Mucosa of descending colon (tissue), 3 donors: Measurements from ENCODE around the gene BCKDK. TPM values are rescaled to one million over a fixed set of nuclear protein-coding genes. Genes with fewer than 3 reads are reported as not detected.

Experiments
- ATAC-seq: fragments of 200-7000 bp; cut with Tn5 transposase; one replicate; pipeline ENCODE4 v1.9.1; 2020; ENCODE audit warnings: mild to moderate bottlenecking, moderate library complexity
- DNase-seq, 3 donors: peaks; one replicate each; pipeline ENCODE4 v3.0.0-alpha.2; 2020
- H3K36me3 ChIP-seq: fragments of 200-600 bp; one replicate; pipeline ENCODE4 v1.8.0; 2021; ENCODE audit warnings: low read depth, mild to moderate bottlenecking
- H3K4me1 ChIP-seq: fragments of 200-600 bp; one replicate; pipeline ENCODE4 v1.8.0; 2021; ENCODE audit warnings: low read depth, mild to moderate bottlenecking
- H3K4me3 ChIP-seq: fragments of 200-600 bp; one replicate; pipeline ENCODE4 v1.8.0; 2021; ENCODE audit warnings: mild to moderate bottlenecking
- H3K9me3 ChIP-seq: fragments of 200-600 bp; one replicate; pipeline ENCODE4 v1.8.0; 2021; ENCODE audit warnings: mild to moderate bottlenecking
- CTCF ChIP-seq: fragments of 200-600 bp; IDR thresholded peaks from one replicate; pipeline ENCODE4 v1.8.0; 2022; ENCODE audit warnings: antibody characterized with exemption, mild to moderate bottlenecking
- intact Hi-C, 2 donors: fragments of 100-400 bp; cut with DNase I in 1 of 2; cut with micrococcal nuclease in 1 of 2; formaldehyde crosslinking; loops; one replicate each; pipeline versions ENCODE4 v1.11.0 to v1.11.1; 2022; cut with DNase I, micrococcal nuclease
- total RNA-seq, 3 donors: library from RNA; stranded (reverse); fragmentation: NEBNext Ultra II Directional in 2 of 3; extraction: Animal tissue kit (Norgen Biotek cat#: 25700) in 2 of 3; gene quantifications; one replicate each; pipeline versions ENCODE4 v1.2.1 to v1.2.4, GENCODE V29; 2021 to 2023
- donor health status: DM: no; HTN: no; CAD: no; lungs with moderate emphysema.
- donor health status: DM: no; HTN: no; CAD: no.
- donor health status: DM: no; HTN: yes; CAD: no.

The BCKDK gene
- total RNA-seq, 3 donors from 2014 or later: 31.7 to 40.1 (median 36.6) TPM

- Histone ChIP-seq H3K9me3 (no peaks in the 10 kb centered on the region), H3K4me1 (peaks cover 17% of the 10 kb centered on the region), H3K4me3 (peak within 1 kb of the TSS; percentile 86), H3K36me3 (no peaks in the 10 kb centered on the region)
- peak; percentile 91 for ATAC-seq
- no peak for TF ChIP-seq CTCF
- intact Hi-C loops: loop anchor here (2.0 to 10.0 kb wide), 2 partner anchors 41 to 89 kb away; partner anchors contain the start of genes HSD3B7 (in 1 of the 2) and STX4 (in 1 of the 2)
- peak; percentile 97 to 99 (median 99) for DNase-seq
Measured at GRCh38 chr16:31073970-31074813, 34.0 kb upstream of the BCKDK start, which contains the start of the genes ZNF646 and ZNF668. Gene ZNF646 (plus strand): TSS chr16:31074422. CDS start chr16:31076325, 1,903 bp downstream. Gene ZNF668 (minus strand): TSS chr16:31074240. CDS start chr16:31064459, 9,781 bp downstream.

DNA sequence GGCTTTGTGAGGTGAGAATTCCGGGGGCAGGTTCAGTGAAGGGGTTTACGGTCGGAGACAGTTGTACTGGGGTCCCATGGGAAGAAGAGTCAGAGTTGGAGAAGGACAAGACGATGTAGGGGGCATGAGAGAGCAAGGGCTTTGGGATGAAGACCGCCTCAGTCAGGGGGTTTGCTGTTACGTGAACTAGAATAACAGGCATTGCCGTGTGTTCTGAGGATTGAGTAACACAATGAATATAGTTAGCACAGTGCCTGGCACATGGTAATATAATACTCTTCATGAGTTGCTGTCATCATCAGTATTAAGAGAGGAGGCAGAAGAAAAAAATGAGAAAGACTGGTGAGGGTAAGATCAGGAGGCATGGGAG, 33.4 kb upstream of the BCKDK start:
- Histone ChIP-seq H3K4me3 (peak overlapping the region; percentile 86), H3K36me3 (no peaks in the 10 kb centered on the region), H3K4me1 (peaks cover 17% of the 10 kb centered on the region), H3K9me3 (no peaks in the 10 kb centered on the region)
- DNase-seq (no peak), ATAC-seq (no peak)
- TF ChIP-seq CTCF: no peak
- intact Hi-C loops: loop anchor here in 1 of 2 donors (10.0 kb wide), 1 partner anchor 90 kb away; the partner anchor contains the start of gene HSD3B7

GRCh38 chr16:31076319-31076718, 31.9 kb upstream of the BCKDK start:
- peaks cover 17% of the 10 kb centered on the region for H3K4me1 ChIP-seq
- no peaks in the 10 kb centered on the region for H3K9me3 ChIP-seq
- intact Hi-C loops: loop anchor here in 1 of 2 donors (10.0 kb wide), 1 partner anchor 92 kb away; the partner anchor contains the start of gene HSD3B7
- TF ChIP-seq CTCF: no peak
- no peak for DNase-seq
- H3K4me3 ChIP-seq: no peak overlapping the region
- no peak for ATAC-seq
- H3K36me3 ChIP-seq: peaks cover 3% of the 10 kb centered on the region

DNA sequence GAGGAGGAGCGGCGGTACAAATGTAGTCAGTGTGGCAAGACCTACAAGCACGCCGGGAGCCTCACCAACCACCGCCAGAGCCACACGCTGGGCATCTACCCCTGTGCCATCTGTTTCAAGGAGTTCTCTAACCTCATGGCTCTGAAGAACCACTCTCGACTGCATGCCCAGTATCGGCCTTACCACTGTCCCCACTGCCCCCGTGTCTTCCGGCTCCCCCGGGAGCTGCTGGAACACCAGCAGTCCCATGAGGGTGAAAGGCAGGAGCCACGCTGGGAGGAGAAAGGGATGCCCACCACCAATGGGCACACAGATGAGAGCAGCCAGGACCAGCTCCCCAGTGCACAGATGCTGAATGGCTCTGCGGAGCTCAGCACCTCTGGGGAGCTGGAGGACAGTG, 31.2 kb upstream of the BCKDK start:
- DNase-seq (no peak), ATAC-seq (no peak)
- no peaks in the 10 kb centered on the region for H3K9me3 ChIP-seq
- peaks cover 15% of the 10 kb centered on the region for H3K4me1 ChIP-seq
- no peak overlapping the region for H3K4me3 ChIP-seq
- intact Hi-C loops: loop anchor here in 1 of 2 donors (10.0 kb wide), 1 partner anchor 92 kb away; the partner anchor contains the start of gene HSD3B7
- no peak for TF ChIP-seq CTCF
- H3K36me3 ChIP-seq: peaks cover 3% of the 10 kb centered on the region

- intact Hi-C loops: loop anchor here in 1 of 2 donors (10.0 kb wide), 1 partner anchor 93 kb away; the partner anchor contains the start of gene HSD3B7
- ATAC-seq: no peak
- no peak for TF ChIP-seq CTCF
- H3K9me3 ChIP-seq: no peaks in the 10 kb centered on the region
- peaks cover 8% of the 10 kb centered on the region for H3K4me1 ChIP-seq
- H3K4me3 ChIP-seq: no peak overlapping the region
- H3K36me3 ChIP-seq: peaks cover 3% of the 10 kb centered on the region
- no peak for DNase-seq
Measured at GRCh38 chr16:31077592-31078396, 30.4 kb upstream of the BCKDK start.
